GM21717 (cell line): ENCODE data around the gene GALNT17.

Experiments used
- ATAC-seq: cut with Tn5 transposase; IDR thresholded peaks from one replicate; pipeline ENCODE4 v1.9.1; 2021; ENCODE audit warnings: mild to moderate bottlenecking, moderate library complexity; ENCODE audit not compliant: unreplicated experiment

Gene GALNT17

GRCh38 chr7:71442492-71443190 is 310.7 kb downstream of the GALNT17 start:
- ATAC-seq, result no peak

GRCh38 chr7:71443191-71443530 is 311.2 kb downstream of the GALNT17 start:
- no peak for ATAC-seq

- ATAC-seq, result no peak
Measured at GRCh38 chr7:71444130-71444529, 312.2 kb downstream of the GALNT17 start.

- no peak for ATAC-seq
Measured at GRCh38 chr7:71453630-71454029, 321.7 kb downstream of the GALNT17 start.

GRCh38 chr7:71454981-71455380 is 323.0 kb downstream of the GALNT17 start:
- no peak for ATAC-seq

GRCh38 chr7:71457021-71457420 is 325.1 kb downstream of the GALNT17 start:
- ATAC-seq, result no peak

- no peak for ATAC-seq
Measured at GRCh38 chr7:71457846-71458590, 326.1 kb downstream of the GALNT17 start.

GRCh38 chr7:71459132-71459531 is 327.2 kb downstream of the GALNT17 start:
- no peak for ATAC-seq

GRCh38 chr7:71461572-71461971 is 329.6 kb downstream of the GALNT17 start:
- no peak for ATAC-seq

GRCh38 chr7:71465741-71466189 is 333.8 kb downstream of the GALNT17 start:
- no peak for ATAC-seq

- ATAC-seq, result no peak
Measured at GRCh38 chr7:71466448-71467145, 334.7 kb downstream of the GALNT17 start.

- no peak for ATAC-seq
Measured at GRCh38 chr7:71470326-71470725, 338.4 kb downstream of the GALNT17 start.

- ATAC-seq, result no peak
Measured at GRCh38 chr7:71470830-71471229, 338.9 kb downstream of the GALNT17 start.

GRCh38 chr7:71472962-71473361 is 341.0 kb downstream of the GALNT17 start:
- ATAC-seq, result no peak

- ATAC-seq, result no peak
Measured at GRCh38 chr7:71473366-71473967, 341.5 kb downstream of the GALNT17 start.

- no peak for ATAC-seq
Measured at GRCh38 chr7:71477441-71477840, 345.5 kb downstream of the GALNT17 start.

GRCh38 chr7:71479231-71479630 is 347.3 kb downstream of the GALNT17 start:
- ATAC-seq, result no peak

GRCh38 chr7:71480791-71481190 is 348.8 kb downstream of the GALNT17 start:
- no peak for ATAC-seq

GRCh38 chr7:71482284-71482683 is 350.3 kb downstream of the GALNT17 start:
- no peak for ATAC-seq

GRCh38 chr7:71484380-71484779 is 352.4 kb downstream of the GALNT17 start:
- no peak for ATAC-seq

- ATAC-seq, result no peak
Measured at GRCh38 chr7:71485586-71485985, 353.6 kb downstream of the GALNT17 start.
